Caco-2 (cell line): ENCODE measurements around the gene CABLES2. TPM values are rescaled to one million over a fixed set of nuclear protein-coding genes. Genes with fewer than 3 reads are reported as not detected.

ENCODE experiments used
- BruUV-seq: library from RNA; stranded (reverse); fragments of 400-500 nt; replicated peaks from 2 replicates; lab custom pipeline; 2021; lab: Mats Ljungman, UMichigan
- CTCF ChIA-PET: fragments of 300-600 bp; sonication (Branson Sonifier 250); formaldehyde crosslinking; loops from one replicate; lab custom pipeline; 2022; ENCODE audit warnings: antibody characterized with exemption; lab: Charles Lee
- POLR2A ChIA-PET: fragments of 300-600 bp; sonication (Branson Sonifier 250); formaldehyde crosslinking; loops from one replicate; lab custom pipeline; 2022; ENCODE audit warnings: antibody characterized with exemption; lab: Charles Lee
- DNase-seq, 2 experiments: peaks; one replicate each; pipeline versions ENCODE4 v3.0.0 to v3.0.0-alpha.2; 2020 to 2022
- H3K27me3 ChIP-seq: replicated peaks from 2 replicates; pipeline ENCODE4 v1.6.0; 2011; ENCODE audit warnings: low read length; ENCODE audit not compliant: control insufficient read depth, insufficient read depth
- H3K36me3 ChIP-seq: 2 replicates; pipeline ENCODE4 v1.5.1; 2011; ENCODE audit warnings: low read length; ENCODE audit not compliant: control insufficient read depth, insufficient read depth
- H3K4me1 ChIP-seq: fragments of 250-450 bp; sonication (Bioruptor Pico); 2 replicates; pipeline ENCODE4 v1.5.1; 2020; ENCODE audit warnings: mild to moderate bottlenecking
- H3K4me3 ChIP-seq: 2 replicates; pipeline ENCODE4 v1.5.1; 2011; ENCODE audit warnings: low read depth, mild to moderate bottlenecking, control low read depth, low read length
- H3K9me3 ChIP-seq: fragments of 250-450 bp; sonication (Bioruptor Pico); 2 replicates; pipeline ENCODE4 v1.5.1; 2020; ENCODE audit warnings: mild to moderate bottlenecking, moderate library complexity
- H3K27ac Mint-ChIP-seq: one replicate; pipeline ENCODE4 v1.8.0; 2022; ENCODE audit warnings: mixed read lengths; ENCODE audit not compliant: unreplicated experiment
- H3K27me3 Mint-ChIP-seq: one replicate; pipeline ENCODE4 v1.8.0; 2022; ENCODE audit warnings: mixed read lengths; ENCODE audit not compliant: insufficient read depth, unreplicated experiment
- H3K36me3 Mint-ChIP-seq: one replicate; pipeline ENCODE4 v1.8.0; 2022; ENCODE audit warnings: mild to moderate bottlenecking, mixed read lengths; ENCODE audit not compliant: insufficient read depth, unreplicated experiment
- H3K4me1 Mint-ChIP-seq: one replicate; pipeline ENCODE4 v1.8.0; 2022; ENCODE audit warnings: low read depth, mixed read lengths; ENCODE audit not compliant: unreplicated experiment
- H3K4me3 Mint-ChIP-seq: one replicate; pipeline ENCODE4 v1.8.0; 2022; ENCODE audit warnings: mild to moderate bottlenecking, moderate library complexity, mixed read lengths; ENCODE audit not compliant: unreplicated experiment
- H3K9me3 Mint-ChIP-seq: one replicate; pipeline ENCODE4 v1.8.0; 2022; ENCODE audit warnings: mixed read lengths; ENCODE audit not compliant: unreplicated experiment
- intact Hi-C: fragments of 100-400 bp; cut with micrococcal nuclease; formaldehyde crosslinking; loops from one replicate; pipeline ENCODE4 v1.10.0; 2022; ENCODE audit not compliant: unreplicated experiment
- total RNA-seq: library from RNA; stranded (reverse); gene quantifications from 2 replicates; pipeline ENCODE4 v1.2.3, GENCODE V29; 2022
- TF ChIP-seq, protein P1 (sequence below), 2 experiments: fragments of 200-600 bp in 1 of 2; IDR thresholded peaks; 1 replicate in 1 of 2; 2 replicates in 1 of 2; pipeline versions ENCODE4 v1.5.1 to v1.8.0; 2011 to 2022; ENCODE audit warnings: antibody characterized with exemption in 1 of 2, control low read depth in 1 of 2, inconsistent platforms in 1 of 2, low read depth in 1 of 2, low read length in 1 of 2, mild to moderate bottlenecking in 1 of 2, moderate library complexity in 1 of 2; ENCODE audit not compliant: insufficient read depth in 1 of 2, severe bottlenecking in 1 of 2, unreplicated experiment in 1 of 2

CABLES2 gene
- total RNA-seq, 1 experiment from 2014 or later: 36.4 TPM

DNA sequence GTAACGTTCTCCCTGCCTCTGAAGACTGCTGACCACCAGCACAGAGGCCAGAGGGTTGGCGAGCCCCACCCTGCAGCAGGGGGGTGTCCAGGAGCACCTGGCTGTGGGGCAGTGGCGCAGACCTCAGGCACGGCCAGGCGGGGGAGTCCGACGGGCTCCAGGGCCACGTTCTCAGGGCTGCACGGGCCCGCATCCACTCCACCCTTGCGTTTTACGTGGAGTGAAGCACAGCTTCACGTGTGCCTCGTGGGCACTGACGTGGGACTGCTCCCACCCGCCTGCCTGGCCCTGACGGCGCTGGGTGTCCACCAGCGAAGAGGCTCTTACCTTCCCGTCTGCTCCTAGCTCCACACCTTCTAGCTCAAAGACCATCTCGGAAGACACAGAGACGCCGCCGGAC is 13.3 kb downstream of the CABLES2 start:
- POLR2A ChIA-PET: no interaction called here
- Mint-ChIP-seq H3K27ac (no peak overlapping the region), H3K4me1 (peaks cover 14% of the 10 kb centered on the region), H3K27me3 (no peaks in the 10 kb centered on the region), H3K36me3 (peaks cover 78% of the 10 kb centered on the region), H3K9me3 (peaks cover 13% of the 10 kb centered on the region), H3K4me3 (no peak overlapping the region)
- peaks cover 7% of the 10 kb centered on the region for H3K36me3 ChIP-seq
- no peaks in the 10 kb centered on the region for H3K9me3 ChIP-seq
- H3K27me3 ChIP-seq: no peaks in the 10 kb centered on the region
- intact Hi-C loops: no loop called here
- CTCF ChIA-PET: interaction anchor here (0.8 to 3.4 kb wide), 4 partner anchors 11 to 223 kb away, joined by 3 to 9 read pairs (median 5); partner anchors contain the start of gene ADRM1
- no peaks in the 10 kb centered on the region for H3K4me1 ChIP-seq
- no peak for DNase-seq
- BruUV-seq: no TSS peak
- no peak overlapping the region for H3K4me3 ChIP-seq
- TF ChIP-seq, protein P1, sequence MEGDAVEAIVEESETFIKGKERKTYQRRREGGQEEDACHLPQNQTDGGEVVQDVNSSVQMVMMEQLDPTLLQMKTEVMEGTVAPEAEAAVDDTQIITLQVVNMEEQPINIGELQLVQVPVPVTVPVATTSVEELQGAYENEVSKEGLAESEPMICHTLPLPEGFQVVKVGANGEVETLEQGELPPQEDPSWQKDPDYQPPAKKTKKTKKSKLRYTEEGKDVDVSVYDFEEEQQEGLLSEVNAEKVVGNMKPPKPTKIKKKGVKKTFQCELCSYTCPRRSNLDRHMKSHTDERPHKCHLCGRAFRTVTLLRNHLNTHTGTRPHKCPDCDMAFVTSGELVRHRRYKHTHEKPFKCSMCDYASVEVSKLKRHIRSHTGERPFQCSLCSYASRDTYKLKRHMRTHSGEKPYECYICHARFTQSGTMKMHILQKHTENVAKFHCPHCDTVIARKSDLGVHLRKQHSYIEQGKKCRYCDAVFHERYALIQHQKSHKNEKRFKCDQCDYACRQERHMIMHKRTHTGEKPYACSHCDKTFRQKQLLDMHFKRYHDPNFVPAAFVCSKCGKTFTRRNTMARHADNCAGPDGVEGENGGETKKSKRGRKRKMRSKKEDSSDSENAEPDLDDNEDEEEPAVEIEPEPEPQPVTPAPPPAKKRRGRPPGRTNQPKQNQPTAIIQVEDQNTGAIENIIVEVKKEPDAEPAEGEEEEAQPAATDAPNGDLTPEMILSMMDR (IDR thresholded peaks at IDR 0.05; ENCODE audit: insufficient read depth in 1 of 2, low read depth in 1 of 2, low read length in 1 of 2, severe bottlenecking in 1 of 2, unreplicated experiment in 1 of 2): no peak

DNA sequence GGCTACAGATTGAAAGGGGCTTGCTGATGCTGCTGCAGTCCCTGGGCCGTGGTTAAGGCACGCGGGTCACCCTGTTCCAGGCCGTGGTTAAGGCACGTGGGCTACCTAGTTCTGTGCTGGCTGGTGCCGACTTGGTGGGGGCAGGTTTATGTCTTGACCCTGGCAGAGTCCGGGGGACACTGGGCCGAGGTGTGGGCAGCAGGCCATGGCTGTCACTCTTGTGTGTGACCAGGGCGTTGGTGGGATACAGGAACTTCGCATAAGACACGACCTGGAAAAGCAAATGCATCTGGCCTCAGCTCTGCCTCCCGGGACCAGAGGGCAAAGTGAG is 13.8 kb downstream of the CABLES2 start:
- DNase-seq: no peak
- H3K4me3 Mint-ChIP-seq: no peak overlapping the region
- intact Hi-C loops: no loop called here
- ChIA-PET CTCF (interaction anchor here (0.8 to 3.4 kb wide), 2 partner anchors 10 to 224 kb away, joined by 3 to 9 read pairs; no protein-coding TSS in a partner anchor), POLR2A (no interaction called here)
- Histone ChIP-seq H3K4me1 (peaks cover 5% of the 10 kb centered on the region), H3K4me3 (no peak overlapping the region), H3K36me3 (peaks cover 11% of the 10 kb centered on the region), H3K9me3 (no peaks in the 10 kb centered on the region), H3K27me3 (no peaks in the 10 kb centered on the region)
- peak overlapping the region; percentile 45 for H3K27ac Mint-ChIP-seq
- peaks cover 78% of the 10 kb centered on the region for H3K36me3 Mint-ChIP-seq
- TF ChIP-seq, protein P1 (IDR thresholded peaks at IDR 0.05; ENCODE audit: insufficient read depth in 1 of 2, low read depth in 1 of 2, low read length in 1 of 2, severe bottlenecking in 1 of 2, unreplicated experiment in 1 of 2): no peak
- no peaks in the 10 kb centered on the region for H3K27me3 Mint-ChIP-seq
- peaks cover 11% of the 10 kb centered on the region for H3K9me3 Mint-ChIP-seq
- no TSS peak for BruUV-seq
- H3K4me1 Mint-ChIP-seq: peaks cover 19% of the 10 kb centered on the region

DNA sequence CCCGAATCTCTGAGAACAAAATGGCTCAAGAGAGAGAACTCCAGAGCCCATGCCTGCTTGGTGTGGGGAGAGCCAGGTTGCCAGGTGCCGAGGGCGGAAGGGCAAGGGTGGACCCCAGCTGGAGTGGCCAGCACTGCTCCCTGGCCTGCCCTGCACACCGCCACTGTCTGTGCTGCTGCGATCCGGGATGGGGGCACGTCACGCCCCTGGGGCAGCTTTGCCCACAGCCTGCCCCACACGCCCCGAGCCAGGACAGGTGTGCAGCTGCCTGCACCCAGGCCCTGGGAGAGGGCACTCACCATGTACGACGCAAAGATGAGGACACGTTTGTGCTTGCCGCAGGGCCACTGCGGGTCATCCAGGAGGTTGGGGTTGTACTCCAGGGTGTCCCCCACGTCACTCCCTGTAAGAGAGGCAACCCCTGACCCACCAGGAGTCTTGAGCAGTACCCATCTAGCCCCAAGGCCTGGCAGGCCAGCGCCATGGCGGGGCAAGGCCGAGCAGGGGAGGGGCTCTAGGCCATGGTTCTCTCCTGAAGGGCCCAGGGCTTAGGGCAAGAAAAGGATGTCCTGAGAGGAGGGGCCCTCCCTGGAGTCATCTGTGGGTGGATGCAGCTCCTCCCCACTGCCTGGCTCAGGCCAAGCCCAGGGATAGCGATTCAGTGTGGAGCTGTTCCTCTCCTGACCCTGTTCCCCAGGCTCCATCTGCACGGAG is 14.3 kb downstream of the CABLES2 start:
- Histone ChIP-seq H3K36me3 (peaks cover 15% of the 10 kb centered on the region), H3K27me3 (no peaks in the 10 kb centered on the region), H3K9me3 (no peaks in the 10 kb centered on the region), H3K4me1 (peaks cover 9% of the 10 kb centered on the region), H3K4me3 (no peak overlapping the region)
- CTCF ChIA-PET: interaction anchor here (0.8 to 3.4 kb wide), 2 partner anchors 10 to 224 kb away, joined by 3 to 9 read pairs; no protein-coding TSS in a partner anchor
- no TSS peak for BruUV-seq
- Mint-ChIP-seq H3K36me3 (peaks cover 78% of the 10 kb centered on the region), H3K4me3 (no peak overlapping the region), H3K27me3 (no peaks in the 10 kb centered on the region), H3K9me3 (peaks cover 6% of the 10 kb centered on the region), H3K27ac (peak overlapping the region; percentile 45), H3K4me1 (peaks cover 24% of the 10 kb centered on the region)
- POLR2A ChIA-PET: no interaction called here
- TF ChIP-seq, protein P1 (IDR thresholded peaks at IDR 0.05; ENCODE audit: insufficient read depth in 1 of 2, low read depth in 1 of 2, low read length in 1 of 2, severe bottlenecking in 1 of 2, unreplicated experiment in 1 of 2): no peak
- no peak for DNase-seq
- intact Hi-C loops: no loop called here
